ENCODE measurements around the gene GPR137B.

GPR137B gene

GRCh38 chr1:236107121-236107907 is 35.0 kb upstream of the GPR137B start:
- H3K27me3 Mint-ChIP-seq, result no peaks in the 10 kb centered on the region
- no peak overlapping the region for H3K27ac Mint-ChIP-seq
- H3K9me3 Mint-ChIP-seq, result no peaks in the 10 kb centered on the region
- H3K36me3 Mint-ChIP-seq (ENCODE audit: low read depth), result no peaks in the 10 kb centered on the region
- H3K4me1 Mint-ChIP-seq (ENCODE audit: low read depth), result no peaks in the 10 kb centered on the region
- intact Hi-C loops (cut with micrococcal nuclease), result loop anchor here (10.0 kb wide), 1 partner anchor 1277 kb away; no protein-coding TSS in a partner anchor
- no peak overlapping the region for H3K4me3 Mint-ChIP-seq

- intact Hi-C loops (cut with micrococcal nuclease), result loop anchor here (10.0 kb wide), 1 partner anchor 1277 kb away; no protein-coding TSS in a partner anchor
- H3K4me1 Mint-ChIP-seq (ENCODE audit: low read depth), result no peaks in the 10 kb centered on the region
- H3K27ac Mint-ChIP-seq, result no peak overlapping the region
- H3K4me3 Mint-ChIP-seq, result no peak overlapping the region
- no peaks in the 10 kb centered on the region for H3K36me3 Mint-ChIP-seq (ENCODE audit: low read depth)
- no peaks in the 10 kb centered on the region for H3K27me3 Mint-ChIP-seq
- no peaks in the 10 kb centered on the region for H3K9me3 Mint-ChIP-seq
These were observed 34.2 kb upstream of the GPR137B start for GRCh38 chr1:236108027-236108648.

GRCh38 chr1:236110137-236110536 is 32.2 kb upstream of the GPR137B start:
- H3K27me3 Mint-ChIP-seq, result no peaks in the 10 kb centered on the region
- H3K9me3 Mint-ChIP-seq, result no peaks in the 10 kb centered on the region
- no peak overlapping the region for H3K27ac Mint-ChIP-seq
- no peaks in the 10 kb centered on the region for H3K4me1 Mint-ChIP-seq (ENCODE audit: low read depth)
- intact Hi-C loops (cut with micrococcal nuclease), result no loop called here
- H3K36me3 Mint-ChIP-seq (ENCODE audit: low read depth), result no peaks in the 10 kb centered on the region
- no peak overlapping the region for H3K4me3 Mint-ChIP-seq

GRCh38 chr1:236111527-236112331 is 30.6 kb upstream of the GPR137B start:
- Mint-ChIP-seq H3K36me3 (ENCODE audit: low read depth) (no peaks in the 10 kb centered on the region), H3K27ac (no peak overlapping the region), H3K4me1 (ENCODE audit: low read depth) (no peaks in the 10 kb centered on the region), H3K27me3 (no peaks in the 10 kb centered on the region), H3K4me3 (no peak overlapping the region), H3K9me3 (no peaks in the 10 kb centered on the region)
- intact Hi-C loops (cut with micrococcal nuclease), result no loop called here

GRCh38 chr1:236112332-236112627 is 30.1 kb upstream of the GPR137B start:
- H3K4me1 Mint-ChIP-seq (ENCODE audit: low read depth), result no peaks in the 10 kb centered on the region
- H3K27ac Mint-ChIP-seq, result no peak overlapping the region
- H3K36me3 Mint-ChIP-seq (ENCODE audit: low read depth), result no peaks in the 10 kb centered on the region
- H3K4me3 Mint-ChIP-seq, result no peak overlapping the region
- H3K9me3 Mint-ChIP-seq, result no peaks in the 10 kb centered on the region
- intact Hi-C loops (cut with micrococcal nuclease), result no loop called here
- no peaks in the 10 kb centered on the region for H3K27me3 Mint-ChIP-seq

- intact Hi-C loops (cut with micrococcal nuclease), result no loop called here
These were observed 28.9 kb upstream of the GPR137B start for GRCh38 chr1:236113324-236114032.

GRCh38 chr1:236114076-236114747 is 28.1 kb upstream of the GPR137B start:
- Mint-ChIP-seq H3K27me3 (peaks cover 2% of the 10 kb centered on the region), H3K9me3 (no peaks in the 10 kb centered on the region), H3K4me3 (no peak overlapping the region), H3K27ac (no peak overlapping the region), H3K4me1 (ENCODE audit: low read depth) (no peaks in the 10 kb centered on the region), H3K36me3 (ENCODE audit: low read depth) (no peaks in the 10 kb centered on the region)
- intact Hi-C loops (cut with micrococcal nuclease), result no loop called here

More at GRCh38 chr1:236113324-236114032, 28.9 kb upstream of the GPR137B start:
- Mint-ChIP-seq H3K4me3 (no peak overlapping the region), H3K36me3 (ENCODE audit: low read depth) (no peaks in the 10 kb centered on the region), H3K27me3 (peaks cover 1% of the 10 kb centered on the region), H3K27ac (no peak overlapping the region), H3K4me1 (ENCODE audit: low read depth) (no peaks in the 10 kb centered on the region), H3K9me3 (no peaks in the 10 kb centered on the region)

- Mint-ChIP-seq H3K9me3 (no peaks in the 10 kb centered on the region), H3K4me3 (no peak overlapping the region), H3K27ac (no peak overlapping the region), H3K27me3 (peaks cover 13% of the 10 kb centered on the region), H3K36me3 (ENCODE audit: low read depth) (no peaks in the 10 kb centered on the region), H3K4me1 (ENCODE audit: low read depth) (peaks cover 20% of the 10 kb centered on the region)
- intact Hi-C loops (cut with micrococcal nuclease), result no loop called here
These were observed 24.6 kb upstream of the GPR137B start for GRCh38 chr1:236117710-236118109.

GRCh38 chr1:236119943-236120484 is 22.3 kb upstream of the GPR137B start:
- Mint-ChIP-seq H3K36me3 (ENCODE audit: low read depth) (no peaks in the 10 kb centered on the region), H3K9me3 (no peaks in the 10 kb centered on the region), H3K4me1 (ENCODE audit: low read depth) (peaks cover 20% of the 10 kb centered on the region), H3K4me3 (no peak overlapping the region), H3K27me3 (peaks cover 16% of the 10 kb centered on the region), H3K27ac (no peak overlapping the region)
- intact Hi-C loops (cut with micrococcal nuclease), result no loop called here

GRCh38 chr1:236120721-236121153 is 21.6 kb upstream of the GPR137B start:
- Mint-ChIP-seq H3K4me3 (peak overlapping the region; percentile 63), H3K27me3 (peaks cover 16% of the 10 kb centered on the region), H3K4me1 (ENCODE audit: low read depth) (peaks cover 20% of the 10 kb centered on the region), H3K27ac (peak overlapping the region; percentile 16), H3K36me3 (ENCODE audit: low read depth) (no peaks in the 10 kb centered on the region), H3K9me3 (no peaks in the 10 kb centered on the region)
- intact Hi-C loops (cut with micrococcal nuclease), result no loop called here

GRCh38 chr1:236122176-236122575 is 20.2 kb upstream of the GPR137B start:
- intact Hi-C loops (cut with micrococcal nuclease), result no loop called here
- H3K4me3 Mint-ChIP-seq, result no peak overlapping the region
- H3K27me3 Mint-ChIP-seq, result peaks cover 16% of the 10 kb centered on the region
- H3K4me1 Mint-ChIP-seq (ENCODE audit: low read depth), result peaks cover 20% of the 10 kb centered on the region
- H3K9me3 Mint-ChIP-seq, result no peaks in the 10 kb centered on the region
- no peak overlapping the region for H3K27ac Mint-ChIP-seq
- H3K36me3 Mint-ChIP-seq (ENCODE audit: low read depth), result no peaks in the 10 kb centered on the region

- H3K27me3 Mint-ChIP-seq, result peaks cover 14% of the 10 kb centered on the region
- H3K27ac Mint-ChIP-seq, result no peak overlapping the region
- H3K36me3 Mint-ChIP-seq (ENCODE audit: low read depth), result no peaks in the 10 kb centered on the region
- intact Hi-C loops (cut with micrococcal nuclease), result no loop called here
- H3K9me3 Mint-ChIP-seq, result no peaks in the 10 kb centered on the region
- peaks cover 20% of the 10 kb centered on the region for H3K4me1 Mint-ChIP-seq (ENCODE audit: low read depth)
- no peak overlapping the region for H3K4me3 Mint-ChIP-seq
These were observed 18.8 kb upstream of the GPR137B start for GRCh38 chr1:236123563-236123962.

GRCh38 chr1:236124965-236125364 is 17.4 kb upstream of the GPR137B start:
- no peaks in the 10 kb centered on the region for H3K9me3 Mint-ChIP-seq
- peaks cover 17% of the 10 kb centered on the region for H3K27me3 Mint-ChIP-seq
- no peak overlapping the region for H3K27ac Mint-ChIP-seq
- no peak overlapping the region for H3K4me3 Mint-ChIP-seq
- intact Hi-C loops (cut with micrococcal nuclease), result no loop called here
- H3K4me1 Mint-ChIP-seq (ENCODE audit: low read depth), result peaks cover 20% of the 10 kb centered on the region
- no peaks in the 10 kb centered on the region for H3K36me3 Mint-ChIP-seq (ENCODE audit: low read depth)
